Tibial nerve (tissue), 4 donors: Measurements from ENCODE around the gene ZNF865. TPM values are rescaled to one million over a fixed set of nuclear protein-coding genes. Genes with fewer than 3 reads are reported as not detected.

Experiments used
- DNase-seq, 2 donors: peaks; one replicate each; pipeline ENCODE4 v3.0.0-alpha.2; 2019; ENCODE audit warnings: low spot score in 2 of 2
- H3K27ac ChIP-seq, 4 donors: fragments of 200-600 bp; sonication (generic) in 3 of 4; one replicate each; pipeline ENCODE4 v1.5.1; 2017 to 2019; ENCODE audit warnings: mild to moderate bottlenecking in 1 of 4
- H3K27me3 ChIP-seq, 2 donors: fragments of 200-600 bp; sonication (generic) in 1 of 2; one replicate each; pipeline versions ENCODE4 v1.5.1 to v1.6.0; 2017 to 2019
- H3K36me3 ChIP-seq, 3 donors: fragments of 200-600 bp; sonication (generic); one replicate each; pipeline ENCODE4 v1.5.1; 2018 to 2019
- H3K4me1 ChIP-seq, 4 donors: fragments of 200-600 bp; sonication (generic) in 3 of 4; one replicate each; pipeline ENCODE4 v1.5.1; 2017 to 2019
- H3K4me3 ChIP-seq, 4 donors: fragments of 200-600 bp; sonication (generic) in 3 of 4; one replicate each; pipeline ENCODE4 v1.5.1; 2017 to 2019; ENCODE audit warnings: mild to moderate bottlenecking in 1 of 4, moderate library complexity in 1 of 4
- H3K9me3 ChIP-seq, 4 donors: fragments of 200-600 bp; sonication (generic) in 3 of 4; one replicate each; pipeline ENCODE4 v1.5.1; 2017 to 2019
- EP300 ChIP-seq, 2 donors: sonication (generic); formaldehyde crosslinking; IDR thresholded peaks; one replicate each; pipeline ENCODE4 v1.6.1; 2017; ENCODE audit warnings: antibody characterized with exemption in 2 of 2, mild to moderate bottlenecking in 1 of 2
- POLR2A ChIP-seq, 2 donors: fragments of 450-650 bp; IDR thresholded peaks; one replicate each; pipeline ENCODE4 v1.6.1; 2017; ENCODE audit warnings: antibody characterized with exemption in 2 of 2, mild to moderate bottlenecking in 2 of 2, moderate library complexity in 2 of 2
- WGBS, 2 donors: methylation state at CpG; one replicate each; pipeline ENCODE4 v1.1.5; 2018; 5-methylcytosine and 5-hydroxymethylcytosine counted together
- total RNA-seq, 4 donors: library from RNA; depleted of rRNA; stranded (reverse); fragments of >200 nt; gene quantifications; one replicate each; pipeline ENCODE4 v1.1.0, GENCODE V29; 2016
- TF ChIP-seq, protein P1 (sequence below), 5 experiments: fragments of 200-600 bp in 3 of 5; fragments of 450-650 bp in 2 of 5; sonication (generic) in 3 of 5; IDR thresholded peaks; one replicate each; pipeline ENCODE4 v1.5.1; 2016 to 2019; ENCODE audit warnings: antibody characterized with exemption in 5 of 5, mild to moderate bottlenecking in 3 of 5, moderate library complexity in 2 of 5

Gene ZNF865
- total RNA-seq, 4 donors from 2014 or later = 8.8 to 15.0 (median 12.7) TPM

GRCh38 chr19:55656552-55656951 is 51.1 kb downstream of the ZNF865 start:
- peak overlapping the region in 1 of 4 donors; percentile 99 for H3K27ac ChIP-seq
- no peaks in the 10 kb centered on the region for H3K9me3 ChIP-seq
- TF ChIP-seq, protein P1, sequence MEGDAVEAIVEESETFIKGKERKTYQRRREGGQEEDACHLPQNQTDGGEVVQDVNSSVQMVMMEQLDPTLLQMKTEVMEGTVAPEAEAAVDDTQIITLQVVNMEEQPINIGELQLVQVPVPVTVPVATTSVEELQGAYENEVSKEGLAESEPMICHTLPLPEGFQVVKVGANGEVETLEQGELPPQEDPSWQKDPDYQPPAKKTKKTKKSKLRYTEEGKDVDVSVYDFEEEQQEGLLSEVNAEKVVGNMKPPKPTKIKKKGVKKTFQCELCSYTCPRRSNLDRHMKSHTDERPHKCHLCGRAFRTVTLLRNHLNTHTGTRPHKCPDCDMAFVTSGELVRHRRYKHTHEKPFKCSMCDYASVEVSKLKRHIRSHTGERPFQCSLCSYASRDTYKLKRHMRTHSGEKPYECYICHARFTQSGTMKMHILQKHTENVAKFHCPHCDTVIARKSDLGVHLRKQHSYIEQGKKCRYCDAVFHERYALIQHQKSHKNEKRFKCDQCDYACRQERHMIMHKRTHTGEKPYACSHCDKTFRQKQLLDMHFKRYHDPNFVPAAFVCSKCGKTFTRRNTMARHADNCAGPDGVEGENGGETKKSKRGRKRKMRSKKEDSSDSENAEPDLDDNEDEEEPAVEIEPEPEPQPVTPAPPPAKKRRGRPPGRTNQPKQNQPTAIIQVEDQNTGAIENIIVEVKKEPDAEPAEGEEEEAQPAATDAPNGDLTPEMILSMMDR (IDR thresholded peaks at IDR 0.05) = no peak
- no peak for TF ChIP-seq EP300 (IDR thresholded peaks at IDR 0.05)
- TF ChIP-seq POLR2A (IDR thresholded peaks at IDR 0.05) = no peak
- H3K4me1 ChIP-seq = peaks cover 0 to 70% (median 44%) of the 10 kb centered on the region in 4 donors
- peaks cover 3 to 37% (median 17%) of the 10 kb centered on the region in 3 donors for H3K36me3 ChIP-seq
- H3K4me3 ChIP-seq = peak overlapping the region; percentile 85 to 98 (median 88)
- WGBS, 2 donors = 62 to 63% methylated on average over 7 of the region's 7 CpGs
- DNase-seq = no peak
- no peaks in the 10 kb centered on the region for H3K27me3 ChIP-seq

DNA sequence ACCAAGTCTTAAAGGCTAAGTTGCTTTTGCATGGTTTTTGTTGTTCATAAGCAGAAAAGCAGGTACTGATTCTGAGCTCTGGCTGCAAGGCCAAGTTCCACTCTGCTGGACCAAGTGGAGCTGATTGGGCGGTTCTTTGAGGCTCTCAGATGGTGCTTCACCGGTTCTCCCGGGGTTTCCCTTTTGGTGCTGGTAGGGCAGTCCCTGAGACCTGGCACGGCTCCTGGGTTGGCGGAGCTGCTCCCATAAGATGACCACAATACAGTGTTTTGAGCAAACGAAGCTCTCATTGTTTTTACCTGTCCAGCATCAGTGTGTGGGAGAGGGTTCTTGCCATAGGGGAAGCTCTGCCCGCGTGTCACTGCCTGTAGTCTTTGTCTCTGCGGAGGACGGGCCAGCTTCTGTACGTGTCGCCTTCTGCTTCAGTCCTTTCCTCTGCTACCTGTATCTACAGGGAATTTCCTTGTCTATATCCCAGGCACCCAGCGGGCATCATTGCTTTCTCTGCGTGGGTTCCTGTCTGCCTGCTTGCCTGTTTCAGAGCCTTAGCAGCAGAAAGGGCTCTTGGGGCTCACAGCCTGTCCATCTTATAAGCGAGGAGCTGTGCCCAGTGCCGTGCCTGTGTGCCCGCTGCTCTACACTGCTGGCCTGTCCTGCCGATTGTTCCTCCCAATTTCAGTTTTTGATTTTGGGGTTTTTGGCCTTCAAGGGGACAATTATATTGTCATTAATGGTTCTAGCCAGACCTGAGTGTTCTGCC is 51.7 kb downstream of the ZNF865 start:
- Histone ChIP-seq H3K9me3 (no peaks in the 10 kb centered on the region), H3K36me3 (peaks cover 3 to 40% (median 22%) of the 10 kb centered on the region in 3 donors), H3K27ac (peak overlapping the region in 1 of 4 donors; percentile 99), H3K27me3 (no peaks in the 10 kb centered on the region), H3K4me3 (peak overlapping the region in 2 of 4 donors; percentile 17 to 85), H3K4me1 (peaks cover 0 to 70% (median 44%) of the 10 kb centered on the region in 4 donors)
- WGBS, 2 donors = 49 to 58% methylated on average over 18 of the region's 18 CpGs
- DNase-seq = no peak
- TF ChIP-seq, protein P1 (IDR thresholded peaks at IDR 0.05) = no peak
- no peak for TF ChIP-seq EP300 (IDR thresholded peaks at IDR 0.05)
- no peak for TF ChIP-seq POLR2A (IDR thresholded peaks at IDR 0.05)

DNA sequence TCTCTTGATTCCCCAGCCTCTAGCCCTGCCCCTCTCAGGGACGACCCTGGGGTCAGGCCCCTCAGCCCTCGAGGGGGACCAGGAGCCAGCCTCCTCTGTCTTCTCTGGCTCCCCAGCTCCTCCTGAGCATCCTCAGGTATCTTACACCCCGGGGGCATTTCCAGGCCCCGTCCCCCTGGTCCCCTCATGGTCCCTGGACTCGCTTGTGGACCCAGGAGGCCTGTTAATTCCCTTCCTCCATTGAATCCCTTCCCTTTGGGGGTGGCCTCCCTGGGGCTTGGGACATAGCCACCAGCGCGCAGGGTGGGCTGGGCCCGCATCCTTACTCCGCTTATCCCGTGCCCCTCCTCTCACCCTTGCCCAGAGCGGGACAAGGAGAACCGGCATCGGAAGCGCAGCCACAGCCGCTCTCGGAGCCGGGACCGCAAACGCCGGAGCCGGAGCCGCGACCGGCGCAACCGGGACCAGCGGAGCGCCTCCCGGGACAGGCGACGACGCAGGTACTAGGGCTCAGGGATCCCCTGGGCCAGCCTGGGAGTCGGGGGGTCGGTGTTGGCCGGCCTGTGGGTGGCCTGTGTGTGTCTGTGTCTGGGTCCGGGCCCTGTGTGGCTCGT is 53.5 kb downstream of the ZNF865 start:
- peaks cover 8 to 51% (median 39%) of the 10 kb centered on the region in 3 donors for H3K36me3 ChIP-seq
- no peak for DNase-seq
- WGBS, 2 donors = 85 to 89% methylated on average over 34 to 36 of the region's 37 CpGs
- H3K4me1 ChIP-seq = peaks cover 0 to 57% (median 40%) of the 10 kb centered on the region in 4 donors
- no peak for TF ChIP-seq POLR2A (IDR thresholded peaks at IDR 0.05)
- TF ChIP-seq EP300 (IDR thresholded peaks at IDR 0.05) = no peak
- TF ChIP-seq, protein P1 (IDR thresholded peaks at IDR 0.05) = no peak
- no peaks in the 10 kb centered on the region for H3K27me3 ChIP-seq
- H3K4me3 ChIP-seq = no peak overlapping the region
- no peaks in the 10 kb centered on the region for H3K9me3 ChIP-seq
- no peak overlapping the region for H3K27ac ChIP-seq

DNA sequence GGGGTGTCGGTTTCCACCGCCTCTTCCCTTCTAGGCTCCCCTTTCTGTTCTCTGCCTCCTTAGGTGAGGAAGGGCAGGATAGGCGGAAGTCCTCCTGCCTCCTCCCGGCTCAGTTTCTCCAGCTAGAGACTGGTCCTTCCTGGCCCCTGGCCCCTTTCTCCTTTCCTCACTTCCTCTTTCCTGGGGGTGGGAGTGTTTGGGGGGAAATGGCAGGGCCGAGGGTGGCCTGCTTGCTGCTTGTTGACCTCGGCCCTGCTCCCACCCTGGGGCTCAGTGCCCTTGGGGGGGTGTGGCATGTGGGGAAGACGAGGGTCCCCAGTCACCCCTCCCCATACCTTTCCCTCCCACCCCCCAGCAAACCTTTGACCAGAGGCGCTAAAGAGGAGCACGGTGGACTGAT is 54.4 kb downstream of the ZNF865 start:
- peaks cover 8 to 60% (median 44%) of the 10 kb centered on the region in 3 donors for H3K36me3 ChIP-seq
- peaks cover 0 to 57% (median 40%) of the 10 kb centered on the region in 4 donors for H3K4me1 ChIP-seq
- no peak for DNase-seq
- no peak overlapping the region for H3K4me3 ChIP-seq
- no peaks in the 10 kb centered on the region for H3K27me3 ChIP-seq
- TF ChIP-seq, protein P1 (IDR thresholded peaks at IDR 0.05) = no peak
- no peak for TF ChIP-seq POLR2A (IDR thresholded peaks at IDR 0.05)
- TF ChIP-seq EP300 (IDR thresholded peaks at IDR 0.05) = no peak
- no peak overlapping the region for H3K27ac ChIP-seq
- 69 to 71% methylated on average over 8 to 9 of the region's 9 CpGs for WGBS, 2 donors
- H3K9me3 ChIP-seq = no peaks in the 10 kb centered on the region

- H3K4me1 ChIP-seq = peaks cover 0 to 57% (median 40%) of the 10 kb centered on the region in 4 donors
- no peaks in the 10 kb centered on the region for H3K9me3 ChIP-seq
- WGBS, 2 donors = 86 to 87% methylated on average over 12 of the region's 12 CpGs
- no peak overlapping the region for H3K4me3 ChIP-seq
- no peak for DNase-seq
- H3K27ac ChIP-seq = no peak overlapping the region
- peaks cover 8 to 66% (median 44%) of the 10 kb centered on the region in 3 donors for H3K36me3 ChIP-seq
- H3K27me3 ChIP-seq = no peaks in the 10 kb centered on the region
- TF ChIP-seq, protein P1 (IDR thresholded peaks at IDR 0.05) = no peak
- TF ChIP-seq POLR2A (IDR thresholded peaks at IDR 0.05) = no peak
- TF ChIP-seq EP300 (IDR thresholded peaks at IDR 0.05) = no peak
These were observed 55.0 kb downstream of the ZNF865 start for GRCh38 chr19:55660404-55660803.
